HUES64 (cell line): Measurements from ENCODE around the gene TBC1D8.

Source experiments
- H3K27ac ChIP-seq: 2 replicates; pipeline ENCODE4 v1.7.0; 2013; ENCODE audit warnings: low read depth, low read length, inconsistent platforms
- H3K27me3 ChIP-seq: 2 replicates; pipeline ENCODE4 v1.6.1; 2013; ENCODE audit warnings: mild to moderate bottlenecking, low read length; ENCODE audit not compliant: insufficient read depth
- H3K36me3 ChIP-seq: 2 replicates; pipeline ENCODE4 v1.6.1; 2013; ENCODE audit warnings: mild to moderate bottlenecking, low read length; ENCODE audit not compliant: insufficient read depth
- H3K4me1 ChIP-seq: 2 replicates; pipeline ENCODE4 v1.6.1; 2013; ENCODE audit warnings: mild to moderate bottlenecking, low read length, moderate library complexity; ENCODE audit not compliant: insufficient read depth
- H3K4me3 ChIP-seq: 2 replicates; pipeline ENCODE4 v1.5.1; 2013; ENCODE audit warnings: mild to moderate bottlenecking, low read length, moderate library complexity
- H3K9ac ChIP-seq: 2 replicates; pipeline ENCODE4 v1.6.1; 2013; ENCODE audit warnings: mild to moderate bottlenecking, low read depth, low read length
- H3K9me3 ChIP-seq: 2 replicates; pipeline ENCODE4 v1.6.1; 2013; ENCODE audit warnings: low read depth, low read length; ENCODE audit not compliant: insufficient read depth
- WGBS: fragments of 150-250, 120-280 bp; methylation state at CpG from one replicate; pipeline ENCODE4 v1.1.7; 2013; ENCODE audit warnings: missing lambda C conversion rate; 5-methylcytosine and 5-hydroxymethylcytosine counted together

The TBC1D8 gene

GRCh38 chr2:101148777-101149176 is 2.4 kb downstream of the TBC1D8 start:
- Histone ChIP-seq H3K9me3 (no peaks in the 10 kb centered on the region), H3K27me3 (peaks cover 39% of the 10 kb centered on the region), H3K36me3 (no peaks in the 10 kb centered on the region), H3K27ac (no peak overlapping the region), H3K4me3 (no peak overlapping the region), H3K4me1 (peaks cover 66% of the 10 kb centered on the region), H3K9ac (no peak overlapping the region)
- WGBS: 89% methylated on average over 5 of the region's 5 CpGs

DNA sequence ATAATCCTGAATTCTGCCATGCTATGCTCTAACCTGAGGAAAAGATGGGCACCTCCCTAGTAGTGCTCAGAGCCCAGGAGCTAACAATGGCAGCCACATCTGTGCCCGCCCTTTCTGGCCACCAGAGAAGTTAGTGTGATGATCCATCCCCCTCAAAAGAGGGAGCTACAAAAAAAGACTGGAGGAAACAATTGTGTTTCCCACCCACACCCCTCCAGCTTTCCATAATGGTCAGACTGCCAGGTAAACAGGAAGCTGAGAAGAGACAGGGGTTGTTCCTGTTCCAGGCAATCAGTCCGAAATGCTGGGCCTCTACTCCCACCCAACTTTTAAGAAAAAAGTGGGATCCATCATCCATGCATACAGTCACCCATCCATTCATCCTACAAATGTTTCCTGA is 3.2 kb downstream of the TBC1D8 start:
- no peaks in the 10 kb centered on the region for H3K36me3 ChIP-seq
- no peaks in the 10 kb centered on the region for H3K9me3 ChIP-seq
- H3K4me3 ChIP-seq: no peak overlapping the region
- H3K4me1 ChIP-seq: peaks cover 66% of the 10 kb centered on the region
- 43% methylated on average over 2 of the region's 2 CpGs for WGBS
- H3K27ac ChIP-seq: no peak overlapping the region
- peaks cover 31% of the 10 kb centered on the region for H3K27me3 ChIP-seq
- H3K9ac ChIP-seq: no peak overlapping the region

DNA sequence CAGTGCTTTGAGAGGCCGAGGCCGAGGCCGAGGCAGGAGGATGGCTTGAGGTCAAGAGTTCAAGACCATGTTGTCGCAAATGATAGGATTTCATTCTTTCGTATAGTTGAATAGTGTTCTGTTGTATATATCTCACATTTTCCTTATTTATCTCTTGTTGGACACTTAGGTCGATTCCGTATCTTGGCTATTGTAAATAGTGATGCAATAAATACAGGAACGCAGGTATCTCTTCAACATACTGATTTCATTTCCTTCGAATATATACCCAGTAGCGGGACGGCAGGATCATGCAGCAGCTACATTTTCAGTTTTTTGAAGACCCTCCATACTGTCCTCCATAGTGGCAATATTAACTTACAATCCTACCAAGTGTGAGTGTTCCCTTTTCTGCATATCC is 4.1 kb downstream of the TBC1D8 start:
- no peak overlapping the region for H3K27ac ChIP-seq
- no peak overlapping the region for H3K9ac ChIP-seq
- H3K4me3 ChIP-seq: no peak overlapping the region
- H3K36me3 ChIP-seq: no peaks in the 10 kb centered on the region
- H3K4me1 ChIP-seq: peaks cover 60% of the 10 kb centered on the region
- no peaks in the 10 kb centered on the region; the same call in 1 of the 2 replicates for H3K9me3 ChIP-seq
- 94% methylated on average over 11 of the region's 11 CpGs for WGBS
- H3K27me3 ChIP-seq: peaks cover 23% of the 10 kb centered on the region

DNA sequence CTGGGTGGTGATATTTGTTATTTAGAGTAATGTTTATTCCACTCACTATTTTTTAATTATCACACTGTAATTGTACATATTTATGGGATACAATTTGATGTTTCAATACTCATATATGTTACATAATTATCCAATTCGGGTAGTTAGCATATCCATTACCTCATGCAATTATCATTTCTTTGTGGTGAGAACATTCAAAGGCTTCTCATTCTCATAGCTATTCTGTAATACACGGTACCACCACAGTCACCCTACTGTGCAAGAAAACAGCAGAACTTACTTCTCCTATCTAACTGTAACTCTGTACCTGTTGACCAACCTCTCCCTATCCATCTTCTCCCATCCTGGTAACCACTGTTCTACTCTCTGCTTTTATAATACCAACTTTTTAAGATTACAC is 4.6 kb downstream of the TBC1D8 start:
- H3K36me3 ChIP-seq: no peaks in the 10 kb centered on the region

DNA sequence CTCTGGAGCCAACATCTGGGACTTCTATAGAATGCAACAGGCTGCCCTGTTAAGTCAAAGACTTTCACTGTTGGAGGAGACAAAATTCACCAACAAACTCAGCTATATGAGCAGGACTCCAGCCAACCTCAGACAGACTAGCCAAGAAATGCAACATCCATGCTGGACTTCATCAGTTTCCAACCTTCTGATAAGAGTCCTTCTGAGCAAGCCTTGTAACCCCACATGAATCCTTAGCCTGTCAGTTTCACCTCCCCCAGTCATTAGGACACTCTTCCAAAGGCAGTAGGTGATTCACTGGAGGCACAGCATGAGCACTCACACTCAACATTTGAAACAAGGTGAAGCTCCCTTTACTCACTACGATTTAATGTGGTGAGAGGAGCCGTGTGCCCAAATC is 5.8 kb downstream of the TBC1D8 start:
- Histone ChIP-seq H3K4me3 (no peak overlapping the region), H3K36me3 (no peaks in the 10 kb centered on the region), H3K27me3 (peaks cover 19% of the 10 kb centered on the region), H3K9me3 (no peaks in the 10 kb centered on the region; the same call in 1 of the 2 replicates), H3K27ac (no peak overlapping the region), H3K9ac (no peak overlapping the region), H3K4me1 (peaks cover 61% of the 10 kb centered on the region)
- 31% methylated on average over 2 of the region's 2 CpGs for WGBS

More for the DNA sequence above, 4.6 kb downstream of the TBC1D8 start:
- 86% methylated on average over 2 of the region's 2 CpGs for WGBS
- Histone ChIP-seq H3K4me3 (no peak overlapping the region), H3K27ac (no peak overlapping the region), H3K9me3 (no peaks in the 10 kb centered on the region; the same call in 1 of the 2 replicates), H3K9ac (no peak overlapping the region), H3K27me3 (peaks cover 23% of the 10 kb centered on the region), H3K4me1 (peaks cover 55% of the 10 kb centered on the region)

- no peak overlapping the region for H3K9ac ChIP-seq
- WGBS: 78% methylated on average over 1 of the region's 2 CpGs
- no peaks in the 10 kb centered on the region; the same call in 1 of the 2 replicates for H3K9me3 ChIP-seq
- H3K4me1 ChIP-seq: peaks cover 31% of the 10 kb centered on the region
- no peak overlapping the region for H3K4me3 ChIP-seq
- no peaks in the 10 kb centered on the region for H3K27me3 ChIP-seq
- no peaks in the 10 kb centered on the region for H3K36me3 ChIP-seq
- H3K27ac ChIP-seq: no peak overlapping the region
Observed at GRCh38 chr2:101142163-101142562, 9.0 kb downstream of the TBC1D8 start.

GRCh38 chr2:101140978-101141655 is 10.1 kb downstream of the TBC1D8 start:
- WGBS: 94% methylated on average over 6 of the region's 7 CpGs
- Histone ChIP-seq H3K4me3 (no peak overlapping the region), H3K27ac (no peak overlapping the region), H3K27me3 (no peaks in the 10 kb centered on the region), H3K4me1 (peaks cover 26% of the 10 kb centered on the region), H3K36me3 (no peaks in the 10 kb centered on the region), H3K9me3 (no peaks in the 10 kb centered on the region; the same call in 1 of the 2 replicates), H3K9ac (no peak overlapping the region)

DNA sequence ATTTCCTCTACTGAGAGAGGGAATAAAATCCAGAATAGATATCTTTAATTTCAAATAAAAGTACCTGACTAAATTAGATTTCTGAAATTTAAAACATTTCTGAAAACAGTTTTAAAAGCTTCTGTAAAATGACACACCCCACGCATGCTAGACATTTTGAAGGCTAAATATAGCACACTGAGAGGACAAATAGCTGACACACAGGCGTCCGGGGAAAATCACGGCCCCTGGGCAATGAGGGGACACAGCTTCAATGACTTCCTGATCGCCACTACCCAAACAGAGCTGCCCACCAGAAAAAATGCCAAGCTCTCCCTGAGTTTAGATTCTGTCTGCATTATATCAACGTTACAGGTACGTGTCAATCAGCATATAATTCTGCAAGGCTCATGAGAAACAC is 10.9 kb downstream of the TBC1D8 start:
- Histone ChIP-seq H3K36me3 (no peaks in the 10 kb centered on the region), H3K4me3 (no peak overlapping the region), H3K4me1 (peaks cover 24% of the 10 kb centered on the region), H3K9ac (no peak overlapping the region), H3K27me3 (no peaks in the 10 kb centered on the region), H3K9me3 (no peaks in the 10 kb centered on the region; the same call in 1 of the 2 replicates), H3K27ac (no peak overlapping the region)
- 91% methylated on average over 7 of the region's 7 CpGs for WGBS

- Histone ChIP-seq H3K4me3 (no peak overlapping the region), H3K27me3 (no peaks in the 10 kb centered on the region), H3K9me3 (no peaks in the 10 kb centered on the region; the same call in 1 of the 2 replicates), H3K27ac (no peak overlapping the region), H3K4me1 (peaks cover 20% of the 10 kb centered on the region), H3K36me3 (no peaks in the 10 kb centered on the region), H3K9ac (no peak overlapping the region)
- WGBS: 92% methylated on average over 4 of the region's 4 CpGs
Observed at GRCh38 chr2:101139495-101139894, 11.7 kb downstream of the TBC1D8 start.

GRCh38 chr2:101135412-101136296 is 15.5 kb downstream of the TBC1D8 start:
- H3K9ac ChIP-seq: no peak overlapping the region
- no peak overlapping the region for H3K27ac ChIP-seq

GRCh38 chr2:101133492-101134100 is 17.6 kb downstream of the TBC1D8 start:
- Histone ChIP-seq H3K9ac (no peak overlapping the region), H3K27me3 (no peaks in the 10 kb centered on the region), H3K4me3 (no peak overlapping the region), H3K36me3 (no peaks in the 10 kb centered on the region), H3K4me1 (peaks cover 7% of the 10 kb centered on the region; the same call in 1 of the 2 replicates), H3K9me3 (no peaks in the 10 kb centered on the region), H3K27ac (no peak overlapping the region)
- no CpG with 5 or more reads among the region's 2 CpGs for WGBS

More at GRCh38 chr2:101135412-101136296, 15.5 kb downstream of the TBC1D8 start:
- WGBS: 86% methylated on average over 9 of the region's 9 CpGs
- Histone ChIP-seq H3K4me3 (no peak overlapping the region), H3K4me1 (peaks cover 7% of the 10 kb centered on the region; the same call in 1 of the 2 replicates), H3K9me3 (no peaks in the 10 kb centered on the region), H3K27me3 (no peaks in the 10 kb centered on the region), H3K36me3 (no peaks in the 10 kb centered on the region)
